Esophagus (tissue), 2 donors: ENCODE measurements around the gene RPUSD1. TPM values are rescaled to one million over a fixed set of nuclear protein-coding genes. Genes with fewer than 3 reads are reported as not detected.

Source experiments
- H3K27ac ChIP-seq, 2 donors: one replicate each; pipeline ENCODE4 v1.5.1; 2013; ENCODE audit warnings: low read depth in 2 of 2, mild to moderate bottlenecking in 2 of 2, inconsistent platforms in 1 of 2, low read length in 1 of 2, moderate library complexity in 1 of 2
- H3K27me3 ChIP-seq, 2 donors: one replicate each; pipeline ENCODE4 v1.6.1; 2013; ENCODE audit warnings: low read length in 2 of 2, control low read depth in 1 of 2, mild to moderate bottlenecking in 1 of 2; ENCODE audit not compliant: insufficient read depth in 2 of 2, control insufficient read depth in 1 of 2
- H3K36me3 ChIP-seq, 2 donors: one replicate each; pipeline ENCODE4 v1.6.1; 2013; ENCODE audit warnings: low read length in 1 of 2; ENCODE audit not compliant: control insufficient read depth in 2 of 2, insufficient read depth in 2 of 2
- H3K4me1 ChIP-seq, 2 donors: one replicate each; pipeline ENCODE4 v1.6.1; 2013; ENCODE audit warnings: low read length in 1 of 2; ENCODE audit not compliant: control insufficient read depth in 2 of 2, insufficient read depth in 2 of 2
- H3K4me3 ChIP-seq, 2 donors: one replicate each; pipeline ENCODE4 v1.5.1; 2013; ENCODE audit warnings: low read length in 2 of 2, mild to moderate bottlenecking in 2 of 2, low read depth in 1 of 2, moderate library complexity in 1 of 2
- H3K9me3 ChIP-seq, 2 donors: one replicate each; pipeline ENCODE4 v1.6.1; 2013; ENCODE audit warnings: mild to moderate bottlenecking in 2 of 2, low read depth in 1 of 2, low read length in 1 of 2, moderate library complexity in 1 of 2; ENCODE audit not compliant: control insufficient read depth in 2 of 2, insufficient read depth in 1 of 2
- WGBS, 2 donors: extraction: QIAGEN DNeasy Blood & Tissue Kit; methylation state at CpG; one replicate each; pipeline ENCODE4 v1.1.7; 2013; 5-methylcytosine and 5-hydroxymethylcytosine counted together
- polyA plus RNA-seq, 2 donors: library from polyadenylated mRNA; stranded (reverse); fragments of 200-250 nt; gene quantifications; one replicate each; pipeline ENCODE4 v1.2.3, GENCODE V29; 2013
- donor health status: healthy with polysubstance abuse.
- donor health status: Bipolar disorder and iron deficiency.

Gene RPUSD1
- polyA plus RNA-seq, 2 donors = 16.1 to 18.9 TPM

GRCh38 chr16:830107-830870 lies 42.1 kb upstream of the RPUSD1 start:
- no peak overlapping the region for H3K4me3 ChIP-seq
- H3K27me3 ChIP-seq = peaks cover 0 to 2% of the 10 kb centered on the region in 2 donors
- WGBS, 2 donors = 88% methylated on average over 43 of the region's 43 CpGs
- no peaks in the 10 kb centered on the region for H3K36me3 ChIP-seq
- H3K27ac ChIP-seq = no peak overlapping the region
- peaks cover 0 to 1% of the 10 kb centered on the region in 2 donors for H3K4me1 ChIP-seq
- peaks cover 3 to 7% of the 10 kb centered on the region in 2 donors for H3K9me3 ChIP-seq

DNA sequence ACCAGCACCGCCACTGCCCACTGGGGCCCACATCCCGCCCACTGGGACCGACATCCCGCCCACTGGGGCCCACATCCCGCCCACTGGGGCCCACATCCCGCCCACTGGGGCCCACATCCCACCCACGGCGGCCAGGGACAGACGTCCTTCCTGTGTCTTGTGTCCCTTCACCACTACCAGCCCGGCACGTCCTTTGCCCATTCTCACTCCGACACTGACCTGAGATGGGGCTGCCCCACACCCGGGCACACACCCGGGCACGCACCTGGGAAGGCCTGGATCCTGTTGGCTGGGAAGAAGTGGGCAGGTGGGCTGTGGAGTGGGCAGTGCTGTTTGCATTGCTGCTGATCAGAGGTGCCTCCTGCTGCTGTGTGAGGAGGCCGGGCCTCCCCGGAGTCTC lies 40.7 kb upstream of the RPUSD1 start:
- H3K27me3 ChIP-seq = peaks cover 0 to 2% of the 10 kb centered on the region in 2 donors
- H3K36me3 ChIP-seq = no peaks in the 10 kb centered on the region
- no peak overlapping the region for H3K4me3 ChIP-seq
- no peak overlapping the region for H3K27ac ChIP-seq
- 80 to 82% methylated on average over 16 to 17 of the region's 17 CpGs for WGBS, 2 donors
- peaks cover 0 to 4% of the 10 kb centered on the region in 2 donors for H3K4me1 ChIP-seq
- H3K9me3 ChIP-seq = peaks cover 2 to 7% of the 10 kb centered on the region in 2 donors

GRCh38 chr16:827513-827912 lies 39.3 kb upstream of the RPUSD1 start:
- 90 to 93% methylated on average over 24 of the region's 24 CpGs for WGBS, 2 donors
- H3K4me3 ChIP-seq = no peak overlapping the region
- H3K27me3 ChIP-seq = no peaks in the 10 kb centered on the region
- H3K9me3 ChIP-seq = peaks cover 2 to 7% of the 10 kb centered on the region in 2 donors
- peaks cover 0 to 4% of the 10 kb centered on the region in 2 donors for H3K4me1 ChIP-seq
- H3K36me3 ChIP-seq = no peaks in the 10 kb centered on the region
- no peak overlapping the region for H3K27ac ChIP-seq

GRCh38 chr16:825341-826061 lies 37.3 kb upstream of the RPUSD1 start:
- WGBS, 2 donors = 30 to 48% methylated on average over 36 of the region's 36 CpGs
- Histone ChIP-seq H3K27me3 (peaks cover 0 to 4% of the 10 kb centered on the region in 2 donors), H3K4me3 (no peak overlapping the region), H3K4me1 (peaks cover 0 to 4% of the 10 kb centered on the region in 2 donors), H3K27ac (no peak overlapping the region), H3K9me3 (peaks cover 2 to 4% of the 10 kb centered on the region in 2 donors), H3K36me3 (no peaks in the 10 kb centered on the region)

DNA sequence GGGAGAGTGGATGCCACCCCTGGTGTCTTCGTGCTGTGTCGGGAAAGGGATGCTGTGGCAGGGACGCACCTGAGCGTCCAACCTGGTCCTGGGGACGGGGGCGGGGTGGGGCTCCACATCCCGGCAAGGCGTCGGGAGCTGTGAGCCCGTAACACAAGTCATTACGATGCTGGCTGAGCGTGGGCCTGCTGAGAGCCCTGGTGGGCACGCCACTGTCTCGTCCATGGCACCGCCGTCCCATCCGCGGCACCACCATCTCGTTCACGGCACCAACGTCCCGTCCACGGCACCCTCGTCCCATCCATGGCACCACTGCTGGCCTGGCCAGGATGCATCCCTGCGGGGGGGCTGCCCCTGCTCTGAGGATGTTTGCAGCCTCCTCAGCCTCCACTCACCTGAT lies 36.4 kb upstream of the RPUSD1 start:
- H3K4me3 ChIP-seq = no peak overlapping the region
- WGBS, 2 donors = 85 to 86% methylated on average over 25 of the region's 25 CpGs

GRCh38 chr16:824194-824593 lies 36.0 kb upstream of the RPUSD1 start:
- Histone ChIP-seq H3K27ac (no peak overlapping the region), H3K4me1 (peaks cover 0 to 4% of the 10 kb centered on the region in 2 donors), H3K27me3 (peaks cover 0 to 8% of the 10 kb centered on the region in 2 donors), H3K36me3 (no peaks in the 10 kb centered on the region), H3K4me3 (no peak overlapping the region), H3K9me3 (peaks cover 0 to 2% of the 10 kb centered on the region in 2 donors)
- WGBS, 2 donors = 84 to 87% methylated on average over 22 of the region's 22 CpGs

More for the DNA sequence above, 36.4 kb upstream of the RPUSD1 start:
- Histone ChIP-seq H3K4me1 (peaks cover 0 to 4% of the 10 kb centered on the region in 2 donors), H3K27ac (no peak overlapping the region), H3K9me3 (peaks cover 0 to 2% of the 10 kb centered on the region in 2 donors), H3K27me3 (peaks cover 0 to 6% of the 10 kb centered on the region in 2 donors), H3K36me3 (no peaks in the 10 kb centered on the region)

- Histone ChIP-seq H3K36me3 (no peaks in the 10 kb centered on the region), H3K4me1 (peaks cover 0 to 4% of the 10 kb centered on the region in 2 donors), H3K27ac (no peak overlapping the region), H3K4me3 (no peak overlapping the region), H3K27me3 (peaks cover 0 to 12% of the 10 kb centered on the region in 2 donors), H3K9me3 (peaks cover 0 to 9% of the 10 kb centered on the region in 2 donors)
- WGBS, 2 donors = 86 to 90% methylated on average over 9 of the region's 9 CpGs
Measured at GRCh38 chr16:822909-823297, 34.7 kb upstream of the RPUSD1 start.

- Histone ChIP-seq H3K27me3 (peaks cover 0 to 12% of the 10 kb centered on the region in 2 donors), H3K4me3 (no peak overlapping the region)
Measured at GRCh38 chr16:822174-822908, 34.2 kb upstream of the RPUSD1 start.

DNA sequence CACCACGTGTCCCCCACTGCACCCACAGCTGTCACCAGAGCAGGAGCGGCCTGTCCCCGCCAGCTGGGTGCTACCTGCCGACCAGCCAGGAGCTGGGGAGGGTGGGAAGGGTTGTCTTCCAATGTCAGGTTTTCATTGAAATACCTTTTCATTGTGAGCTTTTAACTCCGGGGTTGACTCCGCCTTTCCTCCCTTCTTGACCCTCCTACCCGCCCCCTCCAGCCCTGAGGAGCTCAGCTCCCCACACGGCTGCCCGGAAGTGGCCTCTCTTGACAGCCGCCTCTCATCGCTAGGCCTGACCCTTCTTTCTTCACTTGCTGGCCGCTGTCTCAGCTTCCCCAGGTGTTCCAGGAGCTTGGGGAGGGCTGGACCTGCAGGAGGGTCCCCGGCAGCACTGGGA lies 33.6 kb upstream of the RPUSD1 start:
- peaks cover 0 to 4% of the 10 kb centered on the region in 2 donors for H3K4me1 ChIP-seq
- H3K4me3 ChIP-seq = no peak overlapping the region
- H3K9me3 ChIP-seq = peaks cover 0 to 7% of the 10 kb centered on the region in 2 donors
- no peak overlapping the region for H3K27ac ChIP-seq
- WGBS, 2 donors = 58 to 66% methylated on average over 13 of the region's 13 CpGs
- no peaks in the 10 kb centered on the region for H3K36me3 ChIP-seq
- peaks cover 0 to 12% of the 10 kb centered on the region in 2 donors for H3K27me3 ChIP-seq

More at GRCh38 chr16:822174-822908, 34.2 kb upstream of the RPUSD1 start:
- WGBS, 2 donors = 82 to 85% methylated on average over 19 to 21 of the region's 21 CpGs
- H3K9me3 ChIP-seq = peaks cover 0 to 9% of the 10 kb centered on the region in 2 donors
- peaks cover 0 to 4% of the 10 kb centered on the region in 2 donors for H3K4me1 ChIP-seq
- no peaks in the 10 kb centered on the region for H3K36me3 ChIP-seq
- no peak overlapping the region for H3K27ac ChIP-seq
